ENCODE results near the gene STOML1.

GRCh38 chr15:74028646-74029045 lies 36.6 kb upstream of the STOML1 start:
- TF ChIP-seq, protein P1, sequence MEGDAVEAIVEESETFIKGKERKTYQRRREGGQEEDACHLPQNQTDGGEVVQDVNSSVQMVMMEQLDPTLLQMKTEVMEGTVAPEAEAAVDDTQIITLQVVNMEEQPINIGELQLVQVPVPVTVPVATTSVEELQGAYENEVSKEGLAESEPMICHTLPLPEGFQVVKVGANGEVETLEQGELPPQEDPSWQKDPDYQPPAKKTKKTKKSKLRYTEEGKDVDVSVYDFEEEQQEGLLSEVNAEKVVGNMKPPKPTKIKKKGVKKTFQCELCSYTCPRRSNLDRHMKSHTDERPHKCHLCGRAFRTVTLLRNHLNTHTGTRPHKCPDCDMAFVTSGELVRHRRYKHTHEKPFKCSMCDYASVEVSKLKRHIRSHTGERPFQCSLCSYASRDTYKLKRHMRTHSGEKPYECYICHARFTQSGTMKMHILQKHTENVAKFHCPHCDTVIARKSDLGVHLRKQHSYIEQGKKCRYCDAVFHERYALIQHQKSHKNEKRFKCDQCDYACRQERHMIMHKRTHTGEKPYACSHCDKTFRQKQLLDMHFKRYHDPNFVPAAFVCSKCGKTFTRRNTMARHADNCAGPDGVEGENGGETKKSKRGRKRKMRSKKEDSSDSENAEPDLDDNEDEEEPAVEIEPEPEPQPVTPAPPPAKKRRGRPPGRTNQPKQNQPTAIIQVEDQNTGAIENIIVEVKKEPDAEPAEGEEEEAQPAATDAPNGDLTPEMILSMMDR (optimal IDR thresholded peaks at IDR 0.05 in 1 of 3, IDR thresholded peaks at IDR 0.05 in 1 of 3, conservative IDR thresholded peaks at IDR 0.05 in 1 of 3; ENCODE audit: extremely low read depth in 1 of 3, insufficient read depth in 2 of 3, low read length in 3 of 3) = no peak
- TF ChIP-seq EZH2 (IDR thresholded peaks at IDR 0.05; ENCODE audit: low read length) = no peak
